ENCODE data around the gene UCK1. TPM values are rescaled to one million over a fixed set of nuclear protein-coding genes. Genes with fewer than 3 reads are reported as not detected.

UCK1 gene
- total and polyA plus RNA-seq, 4 donors, result 13.4 to 34.1 (median 24.0) TPM

- H3K4me3 ChIP-seq (ENCODE audit: low read depth in 1 of 3, low read length in 3 of 3), result no peak overlapping the region
- H3K27me3 ChIP-seq (ENCODE audit: control insufficient read depth in 4 of 4, insufficient read depth in 4 of 4, low read length in 3 of 4), result no peaks in the 10 kb centered on the region
- peaks cover 33 to 93% (median 71%) of the 10 kb centered on the region in 4 donors for H3K36me3 ChIP-seq (ENCODE audit: control insufficient read depth in 4 of 4, insufficient read depth in 3 of 4, low read depth in 1 of 4, low read length in 3 of 4)
- H3K9ac ChIP-seq (ENCODE audit: low read depth in 1 of 2, low read length in 2 of 2), result no peak overlapping the region
- WGBS, result 95% methylated on average over 1 of the region's 1 CpG
- TF ChIP-seq FOXA2 (IDR thresholded peaks at IDR 0.05), result no peak
- TF ChIP-seq HNF4G (IDR thresholded peaks at IDR 0.05), result no peak
- no peak for TF ChIP-seq YY1 (IDR thresholded peaks at IDR 0.05)
- TF ChIP-seq EGR1 (IDR thresholded peaks at IDR 0.05; ENCODE audit: low read depth in 2 of 2), result no peak
- H3K9me3 ChIP-seq (ENCODE audit: control insufficient read depth in 4 of 4, low read length in 3 of 4), result no peaks in the 10 kb centered on the region
- no peak for DNase-seq (ENCODE audit: low spot score)
- H3K4me1 ChIP-seq (ENCODE audit: control insufficient read depth in 4 of 4, insufficient read depth in 4 of 4, low read length in 3 of 4), result no peaks in the 10 kb centered on the region
- no peak overlapping the region for H3K27ac ChIP-seq (ENCODE audit: low read depth in 1 of 2, low read length in 2 of 2)
Observed at GRCh38 chr9:131480258-131480657, 50.8 kb downstream of the UCK1 start.

GRCh38 chr9:131478911-131479310 lies 52.2 kb downstream of the UCK1 start:
- H3K9ac ChIP-seq (ENCODE audit: low read depth in 1 of 2, low read length in 2 of 2), result no peak overlapping the region
- H3K4me1 ChIP-seq (ENCODE audit: control insufficient read depth in 4 of 4, insufficient read depth in 4 of 4, low read length in 3 of 4), result no peaks in the 10 kb centered on the region
- 89% methylated on average over 10 of the region's 10 CpGs for WGBS
- peaks cover 34 to 92% (median 67%) of the 10 kb centered on the region in 4 donors for H3K36me3 ChIP-seq (ENCODE audit: control insufficient read depth in 4 of 4, insufficient read depth in 3 of 4, low read depth in 1 of 4, low read length in 3 of 4)
- DNase-seq (ENCODE audit: low spot score), result no peak
- H3K27me3 ChIP-seq (ENCODE audit: control insufficient read depth in 4 of 4, insufficient read depth in 4 of 4, low read length in 3 of 4), result no peaks in the 10 kb centered on the region
- H3K4me3 ChIP-seq (ENCODE audit: low read depth in 1 of 3, low read length in 3 of 3), result no peak overlapping the region
- TF ChIP-seq ATF3 (IDR thresholded peaks at IDR 0.05), result no peak
- TF ChIP-seq SP1 (IDR thresholded peaks at IDR 0.05), result no peak
- no peak for TF ChIP-seq GABPA (IDR thresholded peaks at IDR 0.05 in 1 of 2, conservative IDR thresholded peaks at IDR 0.05 in 1 of 2)
- no peak for TF ChIP-seq RAD21 (IDR thresholded peaks at IDR 0.05)
- TF ChIP-seq RXRA (IDR thresholded peaks at IDR 0.05), result no peak
- TF ChIP-seq ZBTB33 (IDR thresholded peaks at IDR 0.05), result no peak
- no peak for TF ChIP-seq JUND (IDR thresholded peaks at IDR 0.05)
- no peak for TF ChIP-seq CTCF (IDR thresholded peaks at IDR 0.05; ENCODE audit: low read depth, low read length, missing input control)
- TF ChIP-seq HNF4A (conservative IDR thresholded peaks at IDR 0.05), result no peak
- TF ChIP-seq MAX (IDR thresholded peaks at IDR 0.05), result no peak
- TF ChIP-seq REST (IDR thresholded peaks at IDR 0.05), result no peak
- no peak for TF ChIP-seq FOXA2 (IDR thresholded peaks at IDR 0.05)
- TF ChIP-seq EGR1 (IDR thresholded peaks at IDR 0.05; ENCODE audit: low read depth in 2 of 2), result no peak
- no peak overlapping the region for H3K27ac ChIP-seq (ENCODE audit: low read depth in 1 of 2, low read length in 2 of 2)
- no peaks in the 10 kb centered on the region for H3K9me3 ChIP-seq (ENCODE audit: control insufficient read depth in 4 of 4, low read length in 3 of 4)

Measured in liver (tissue), 9 donors.